Lung (tissue), 12 donors: Measurements from ENCODE around the gene NDUFAF3. TPM values are rescaled to one million over a fixed set of nuclear protein-coding genes. Genes with fewer than 3 reads are reported as not detected.

Experiments used
- ATAC-seq: fragments of 200-7000 bp; cut with Tn5 transposase; one replicate; pipeline ENCODE4 v1.9.1; 2020; ENCODE audit warnings: moderate number of reproducible peaks; ENCODE audit not compliant: insufficient read depth, low FRiP score
- DNase-seq, 3 donors: peaks; one replicate each; pipeline ENCODE4 v3.0.0-alpha.2; 2013 to 2017
- H3K27ac ChIP-seq, 2 donors: one replicate each; pipeline ENCODE4 v1.5.1; 2013; ENCODE audit warnings: mild to moderate bottlenecking in 2 of 2, moderate library complexity in 2 of 2, control low read depth in 1 of 2, inconsistent platforms in 1 of 2, low read depth in 1 of 2, low read length in 1 of 2
- H3K27me3 ChIP-seq, 3 donors: one replicate each; pipeline ENCODE4 v1.5.1; 2013; ENCODE audit warnings: low read length in 2 of 3; ENCODE audit not compliant: control insufficient read depth in 3 of 3, insufficient read depth in 3 of 3
- H3K36me3 ChIP-seq, 4 donors: one replicate each; pipeline ENCODE4 v1.5.1; 2013; ENCODE audit warnings: low read length in 4 of 4, mild to moderate bottlenecking in 1 of 4, moderate library complexity in 1 of 4; ENCODE audit not compliant: control insufficient read depth in 4 of 4, insufficient read depth in 4 of 4
- H3K4me1 ChIP-seq, 5 donors: one replicate each; pipeline ENCODE4 v1.5.1; 2013; ENCODE audit warnings: low read length in 5 of 5, mild to moderate bottlenecking in 2 of 5, moderate library complexity in 1 of 5; ENCODE audit not compliant: control insufficient read depth in 5 of 5, insufficient read depth in 5 of 5
- H3K4me3 ChIP-seq: one replicate; pipeline ENCODE4 v1.5.1; 2013; ENCODE audit warnings: mild to moderate bottlenecking, control low read depth, moderate library complexity
- H3K9ac ChIP-seq, 2 donors: one replicate each; pipeline ENCODE4 v1.5.1; 2013; ENCODE audit warnings: low read length in 2 of 2, control low read depth in 1 of 2; ENCODE audit not compliant: insufficient read depth in 1 of 2
- H3K9me3 ChIP-seq, 4 donors: one replicate each; pipeline ENCODE4 v1.5.1; 2013; ENCODE audit warnings: low read length in 3 of 4, mild to moderate bottlenecking in 1 of 4, moderate library complexity in 1 of 4; ENCODE audit not compliant: control insufficient read depth in 4 of 4, insufficient read depth in 3 of 4
- WGBS, 2 donors: extraction: QIAGEN DNeasy Blood & Tissue Kit; methylation state at CpG; one replicate each; pipeline ENCODE4 v1.1.7; 2013; 5-methylcytosine and 5-hydroxymethylcytosine counted together
- polyA plus RNA-seq, 2 donors: library from polyadenylated mRNA; stranded (reverse); fragments of 200-250 nt; gene quantifications; one replicate each; pipeline ENCODE4 v1.2.1, GENCODE V29; 2013
- total RNA-seq, 2 donors: library from RNA; depleted of rRNA in 1 of 2; stranded (reverse); fragments of >200 nt in 1 of 2; gene quantifications; one replicate each; pipeline ENCODE4 v1.2.1, GENCODE V29; 2014 to 2021
- TF ChIP-seq, protein P1 (sequence below): IDR thresholded peaks from 2 replicates; pipeline ENCODE4 v1.5.1; 2012; ENCODE audit warnings: mild to moderate bottlenecking; ENCODE audit errors: control extremely low read depth, extremely low read depth
- donor health status: control.
- donor health status: control.
- donor health status: Bipolar disorder and iron deficiency.
- donor health status: healthy.
- donor health status: DM: yes; HTN: yes; CAD: no.

The NDUFAF3 gene
- total and polyA plus RNA-seq, 4 donors: 49.9 to 143 (median 110) TPM

DNA sequence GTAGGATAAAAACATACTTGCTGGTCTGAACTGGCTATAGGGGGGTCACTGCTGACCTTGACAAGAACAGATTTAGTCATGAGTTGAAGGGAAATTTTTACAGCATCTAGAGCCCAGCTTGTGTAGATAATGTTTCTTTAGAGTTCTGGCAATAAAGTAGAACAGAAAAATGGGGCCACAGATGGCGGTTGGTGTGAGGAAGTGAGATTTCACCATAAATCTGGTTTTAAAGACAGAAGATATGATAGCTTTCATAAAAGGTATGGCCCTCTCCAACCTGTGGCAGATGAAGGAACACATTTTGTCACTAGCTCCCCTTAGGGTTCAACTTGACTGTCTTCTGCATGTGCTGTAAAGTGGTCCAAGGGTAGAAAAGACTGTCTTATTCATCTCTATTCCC is 31.6 kb downstream of the NDUFAF3 start:
- 45 to 83% methylated on average over 1 of the region's 1 CpG for WGBS, 2 donors
- DNase-seq: no peak
- Histone ChIP-seq H3K4me3 (no peak overlapping the region), H3K36me3 (peaks cover 32 to 42% (median 41%) of the 10 kb centered on the region in 4 donors), H3K9me3 (no peaks in the 10 kb centered on the region), H3K27me3 (no peaks in the 10 kb centered on the region), H3K4me1 (no peaks in the 10 kb centered on the region), H3K9ac (no peak overlapping the region), H3K27ac (no peak overlapping the region)
- ATAC-seq: no peak
- TF ChIP-seq, protein P1, sequence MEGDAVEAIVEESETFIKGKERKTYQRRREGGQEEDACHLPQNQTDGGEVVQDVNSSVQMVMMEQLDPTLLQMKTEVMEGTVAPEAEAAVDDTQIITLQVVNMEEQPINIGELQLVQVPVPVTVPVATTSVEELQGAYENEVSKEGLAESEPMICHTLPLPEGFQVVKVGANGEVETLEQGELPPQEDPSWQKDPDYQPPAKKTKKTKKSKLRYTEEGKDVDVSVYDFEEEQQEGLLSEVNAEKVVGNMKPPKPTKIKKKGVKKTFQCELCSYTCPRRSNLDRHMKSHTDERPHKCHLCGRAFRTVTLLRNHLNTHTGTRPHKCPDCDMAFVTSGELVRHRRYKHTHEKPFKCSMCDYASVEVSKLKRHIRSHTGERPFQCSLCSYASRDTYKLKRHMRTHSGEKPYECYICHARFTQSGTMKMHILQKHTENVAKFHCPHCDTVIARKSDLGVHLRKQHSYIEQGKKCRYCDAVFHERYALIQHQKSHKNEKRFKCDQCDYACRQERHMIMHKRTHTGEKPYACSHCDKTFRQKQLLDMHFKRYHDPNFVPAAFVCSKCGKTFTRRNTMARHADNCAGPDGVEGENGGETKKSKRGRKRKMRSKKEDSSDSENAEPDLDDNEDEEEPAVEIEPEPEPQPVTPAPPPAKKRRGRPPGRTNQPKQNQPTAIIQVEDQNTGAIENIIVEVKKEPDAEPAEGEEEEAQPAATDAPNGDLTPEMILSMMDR: no peak

DNA sequence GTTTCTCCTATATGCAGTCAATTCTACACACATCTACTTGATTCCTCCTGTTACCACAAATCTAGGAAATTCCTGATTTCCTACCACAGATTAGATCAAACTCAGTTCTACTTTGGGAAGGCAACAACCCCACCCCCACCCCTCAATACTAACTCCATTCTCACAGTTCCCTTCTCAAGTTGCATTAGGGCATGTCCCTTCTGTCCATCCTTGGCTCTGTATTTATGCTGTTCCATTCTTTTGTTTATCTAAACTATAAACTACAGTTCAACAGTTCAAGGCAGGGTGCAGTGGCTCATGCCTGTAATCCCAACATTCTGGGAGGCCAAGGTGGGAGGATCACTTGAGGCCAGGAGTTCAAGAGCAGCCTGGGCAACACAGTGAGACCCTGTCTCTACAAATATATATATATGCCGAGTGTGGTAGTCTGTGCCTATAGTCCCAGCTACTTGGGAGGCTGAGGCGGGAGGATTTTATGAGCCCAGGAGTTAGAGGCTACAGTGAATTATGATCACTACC is 32.5 kb downstream of the NDUFAF3 start:
- Histone ChIP-seq H3K27ac (no peak overlapping the region), H3K9me3 (no peaks in the 10 kb centered on the region), H3K27me3 (no peaks in the 10 kb centered on the region), H3K4me1 (no peaks in the 10 kb centered on the region), H3K36me3 (peaks cover 31 to 42% (median 41%) of the 10 kb centered on the region in 4 donors), H3K4me3 (no peak overlapping the region), H3K9ac (no peak overlapping the region)
- ATAC-seq (no peak), DNase-seq (no peak)
- TF ChIP-seq, protein P1: no peak
- 97 to 100% methylated on average over 2 of the region's 2 CpGs for WGBS, 2 donors

DNA sequence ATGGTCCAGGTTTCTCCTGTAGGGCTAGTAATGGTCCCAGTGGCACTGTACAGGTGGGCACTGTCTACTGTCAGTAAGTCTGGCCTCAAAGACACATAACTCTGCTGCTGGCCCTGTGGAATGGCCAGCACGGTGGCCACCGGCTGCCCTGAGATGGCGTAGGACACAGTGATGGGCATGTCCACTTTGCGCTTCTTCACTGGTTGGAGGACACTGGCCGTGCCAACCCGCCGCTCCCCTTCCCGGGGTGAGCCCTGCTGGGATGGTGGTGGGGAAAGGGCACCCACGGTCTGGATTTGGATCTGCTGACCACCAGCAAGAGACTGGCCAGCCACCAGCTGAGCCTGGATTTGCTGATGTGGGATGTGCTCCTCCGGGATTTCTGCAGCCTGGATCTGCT is 35.3 kb downstream of the NDUFAF3 start:
- H3K4me3 ChIP-seq: no peak overlapping the region
- H3K9ac ChIP-seq: no peak overlapping the region
- no peak for DNase-seq
- no peaks in the 10 kb centered on the region for H3K4me1 ChIP-seq
- H3K36me3 ChIP-seq: peaks cover 26 to 38% (median 34%) of the 10 kb centered on the region in 4 donors
- H3K27me3 ChIP-seq: no peaks in the 10 kb centered on the region
- H3K9me3 ChIP-seq: no peaks in the 10 kb centered on the region
- no peak for ATAC-seq
- TF ChIP-seq, protein P1: no peak
- 96 to 97% methylated on average over 10 of the region's 10 CpGs for WGBS, 2 donors
- no peak overlapping the region for H3K27ac ChIP-seq

DNA sequence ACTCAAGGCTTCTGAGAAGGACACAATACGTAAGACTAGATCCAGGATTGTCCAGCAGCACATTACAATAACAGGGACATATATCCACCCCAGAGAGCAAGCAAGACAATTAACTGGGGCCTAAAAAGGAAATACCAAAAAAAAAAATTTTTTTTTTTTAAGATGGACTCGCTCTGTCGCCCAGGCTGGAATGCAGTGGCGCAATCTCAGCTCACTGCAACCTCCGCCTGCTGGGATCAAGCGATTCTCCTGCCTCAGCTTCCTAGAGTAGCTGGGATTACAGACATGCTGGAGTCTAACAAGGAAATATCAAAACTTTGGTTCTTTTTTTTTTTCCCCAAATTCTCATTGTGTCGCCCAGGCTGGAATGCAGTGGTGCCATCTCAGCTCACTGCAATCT is 36.1 kb downstream of the NDUFAF3 start:
- TF ChIP-seq, protein P1: no peak
- Histone ChIP-seq H3K4me3 (no peak overlapping the region), H3K36me3 (peaks cover 28 to 35% (median 34%) of the 10 kb centered on the region in 4 donors), H3K27ac (no peak overlapping the region), H3K27me3 (no peaks in the 10 kb centered on the region), H3K9me3 (no peaks in the 10 kb centered on the region), H3K9ac (no peak overlapping the region), H3K4me1 (no peaks in the 10 kb centered on the region)
- ATAC-seq (no peak), DNase-seq (no peak)
- WGBS, 2 donors: 81 to 88% methylated on average over 7 of the region's 7 CpGs
